Bone marrow (tissue), 2 donors: ENCODE measurements around the gene HRH3.

Experiments used
- DNase-seq, 2 donors: peaks; one replicate each; lab custom pipeline; 2025; lab: John Stamatoyannopoulos, UW

The HRH3 gene

GRCh38 chr20:62243906-62244515, 23.9 kb upstream of the HRH3 start:
- no peak for DNase-seq

DNA sequence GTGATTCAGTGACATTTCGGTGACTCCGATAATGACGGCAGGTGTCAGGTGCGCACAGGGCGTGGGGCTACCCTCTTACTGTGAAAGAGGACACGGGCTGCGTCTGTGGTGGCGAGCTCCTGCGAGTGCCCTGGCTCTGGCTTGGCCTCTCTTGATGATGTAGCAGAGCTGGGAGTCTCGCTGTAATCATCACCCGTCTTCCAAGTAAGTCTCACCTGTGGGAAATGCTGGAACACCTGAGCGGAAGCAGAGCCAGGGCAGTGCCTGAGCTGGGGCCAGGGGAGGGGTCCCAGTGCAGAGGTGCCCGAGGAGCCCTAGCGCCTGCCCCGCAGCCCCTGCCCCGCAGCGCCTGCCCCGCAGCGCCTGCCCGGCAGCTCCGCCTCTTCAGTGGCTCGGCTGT, 23.0 kb upstream of the HRH3 start:
- no peak for DNase-seq

GRCh38 chr20:62242176-62242575, 22.1 kb upstream of the HRH3 start:
- no peak for DNase-seq

- DNase-seq, result no peak
Observed at GRCh38 chr20:62241506-62241905, 21.4 kb upstream of the HRH3 start.

DNA sequence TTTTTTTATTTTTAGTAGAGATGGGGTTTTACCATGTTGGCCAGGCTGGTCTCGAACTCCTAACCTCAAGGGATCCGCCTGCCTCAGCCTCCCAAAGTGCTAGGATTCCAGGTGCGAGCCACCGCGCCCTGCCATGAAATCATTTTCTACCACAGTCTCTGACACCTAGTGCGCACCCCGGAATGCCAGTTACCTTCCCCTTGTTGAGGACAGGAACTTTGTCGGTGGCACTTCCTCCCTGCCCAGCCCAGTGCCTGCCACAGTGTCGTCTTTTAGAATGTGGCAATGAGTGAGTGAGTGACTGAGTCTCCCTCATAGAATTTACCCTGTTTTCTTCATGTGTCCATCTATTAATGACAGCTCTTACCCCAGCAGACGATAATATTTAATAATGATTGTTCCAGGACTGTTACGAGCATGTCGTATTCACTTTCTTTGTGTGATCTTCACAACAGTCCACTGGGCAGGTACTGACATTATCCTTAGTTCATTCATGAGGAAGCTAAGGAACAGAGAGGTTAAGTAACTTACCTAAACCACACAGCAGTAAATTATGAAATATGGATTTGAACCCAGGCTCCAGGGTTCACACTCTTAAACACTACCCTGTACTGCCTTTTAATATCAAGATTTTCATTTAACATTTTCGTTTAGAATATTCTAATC, 20.1 kb upstream of the HRH3 start:
- no peak for DNase-seq

- DNase-seq, result no peak
Observed at GRCh38 chr20:62239278-62239879, 19.3 kb upstream of the HRH3 start.

DNA sequence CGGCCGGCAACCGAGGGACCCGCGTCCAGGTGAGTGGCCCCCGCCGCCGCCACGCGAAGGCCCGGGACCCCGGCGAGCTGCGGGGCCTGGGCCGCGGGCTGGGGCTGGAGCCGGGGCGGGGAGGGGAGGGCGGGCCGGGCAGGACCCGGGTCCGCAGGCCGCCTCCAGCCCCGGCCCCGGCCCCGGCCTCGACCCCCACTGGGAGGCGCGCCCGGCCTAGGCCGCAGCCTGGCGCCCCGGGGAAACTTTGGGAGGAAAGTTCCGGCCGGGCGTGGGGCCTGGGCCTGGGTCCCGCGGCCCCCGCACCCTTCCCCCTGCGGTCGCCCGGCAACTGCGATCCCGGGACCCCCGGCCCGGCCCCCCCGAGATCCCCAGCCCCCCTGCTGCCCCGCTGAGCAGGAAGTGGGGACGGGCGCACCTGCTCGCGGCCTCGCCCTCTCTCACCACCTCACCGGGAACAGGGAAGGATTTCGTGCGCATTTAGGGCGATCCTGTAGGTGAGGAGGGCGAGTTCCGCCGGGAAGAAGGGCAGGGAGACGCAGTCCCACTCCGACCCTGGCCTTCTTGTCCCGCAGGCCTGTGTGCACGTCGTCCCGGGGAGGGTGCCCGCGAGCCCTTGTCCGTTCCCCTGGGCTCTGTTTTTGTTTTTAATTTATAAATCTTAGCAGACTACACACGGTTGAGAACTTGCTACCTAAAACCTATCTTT, 18.6 kb upstream of the HRH3 start:
- no peak for DNase-seq

DNA sequence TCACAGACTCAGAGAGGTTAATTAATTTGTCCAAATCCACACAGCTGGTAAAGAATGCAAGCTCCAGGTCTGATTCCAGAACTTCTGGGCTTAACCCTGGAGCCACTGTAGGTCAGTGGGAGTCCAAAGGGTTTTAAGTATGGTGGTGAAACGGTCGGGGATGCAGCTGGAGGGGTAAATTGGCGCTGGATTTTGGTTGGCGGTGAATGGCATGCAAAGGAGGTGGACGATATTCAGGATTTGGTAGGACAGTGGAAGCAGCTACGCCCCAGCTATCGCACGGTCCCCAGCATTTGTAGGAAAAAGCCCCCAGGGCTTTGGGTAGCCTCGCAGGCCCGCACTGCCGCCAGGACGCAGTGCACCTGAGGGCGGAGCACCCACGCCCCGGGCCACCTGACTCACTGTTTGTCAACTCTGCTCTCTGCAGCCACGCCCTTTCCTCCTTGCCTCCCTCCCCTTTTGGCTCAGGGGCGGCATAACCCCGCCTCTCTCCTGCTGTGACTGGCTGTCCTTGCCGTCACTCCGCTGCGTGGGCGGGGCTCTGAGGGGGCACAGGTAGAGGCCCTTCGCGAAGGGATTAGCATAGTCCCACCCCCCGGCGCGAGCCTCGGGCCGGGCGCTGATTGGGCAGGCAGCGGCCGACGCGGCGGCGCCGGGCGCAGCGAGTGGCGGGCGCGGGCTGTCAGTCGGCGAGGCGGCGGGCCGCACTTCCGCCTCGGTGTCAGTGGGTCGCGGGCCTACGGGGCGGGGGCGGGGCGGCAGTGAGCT, 17.9 kb upstream of the HRH3 start, which contains the start of gene OSBPL2:
Gene OSBPL2 (plus strand): TSS at position 721 of the 768 bp plus-strand sequence. CDS start 17,664 bp downstream, outside the sequence.
- peak; percentile 95 to 97 for DNase-seq

GRCh38 chr20:62237514-62237800, 17.4 kb upstream of the HRH3 start:
- DNase-seq, result no peak

DNA sequence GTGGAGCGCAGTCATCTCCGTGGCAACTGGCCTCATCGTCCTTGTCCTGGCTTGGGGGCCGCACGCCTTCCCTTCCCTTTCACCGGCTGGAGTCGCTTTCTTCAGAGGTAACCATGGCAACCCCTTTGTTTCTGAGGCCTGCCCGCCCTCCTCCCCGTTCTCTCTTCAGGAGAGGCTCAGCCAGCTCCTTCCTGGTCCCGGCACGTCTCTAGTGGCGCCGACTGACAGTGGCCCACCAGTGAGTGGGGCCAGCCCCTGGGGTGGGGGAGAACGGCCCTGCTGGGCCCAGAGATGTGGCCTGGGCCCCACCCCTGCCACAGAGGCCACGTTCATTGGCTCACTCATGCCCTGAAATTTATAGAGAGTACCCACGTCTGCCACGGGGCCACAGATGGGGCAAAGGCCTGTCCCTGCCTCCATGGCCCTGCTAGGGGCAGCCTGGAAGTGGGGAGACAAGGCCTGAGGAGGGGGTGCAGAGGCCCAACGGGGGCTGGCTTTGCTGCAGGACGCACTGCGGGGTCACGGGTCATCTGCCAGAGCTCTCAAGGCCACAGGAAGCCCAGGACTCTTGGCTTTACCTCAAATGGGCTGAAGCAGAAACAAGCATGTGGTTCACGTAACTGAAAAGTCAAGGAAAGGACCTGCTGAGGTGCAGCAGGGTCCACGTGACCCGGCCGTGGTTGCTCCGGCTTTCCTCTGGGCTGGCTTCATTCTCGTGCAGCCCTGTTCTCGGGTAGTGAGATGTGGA, 16.9 kb upstream of the HRH3 start:
- DNase-seq, result no peak

DNA sequence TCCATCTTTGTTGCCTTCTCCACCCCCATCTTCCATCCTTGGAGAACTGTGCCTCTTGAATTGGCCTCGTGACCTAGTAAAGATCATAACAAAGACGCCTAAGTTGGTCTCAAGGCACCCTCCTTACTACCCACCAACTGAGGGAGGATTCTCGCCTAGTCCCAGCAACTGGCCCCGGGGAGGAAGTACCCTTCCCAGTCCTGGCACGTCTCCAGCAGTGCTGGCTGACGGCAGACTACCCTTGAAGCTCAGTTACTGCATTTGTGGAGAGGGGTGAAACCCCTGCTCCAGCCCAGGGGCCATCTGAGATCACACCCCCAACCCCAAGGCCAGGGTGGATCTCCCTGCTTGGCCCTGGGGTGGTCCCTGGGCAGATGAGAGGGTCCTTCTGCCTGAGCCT, 16.1 kb upstream of the HRH3 start:
- no peak for DNase-seq

DNA sequence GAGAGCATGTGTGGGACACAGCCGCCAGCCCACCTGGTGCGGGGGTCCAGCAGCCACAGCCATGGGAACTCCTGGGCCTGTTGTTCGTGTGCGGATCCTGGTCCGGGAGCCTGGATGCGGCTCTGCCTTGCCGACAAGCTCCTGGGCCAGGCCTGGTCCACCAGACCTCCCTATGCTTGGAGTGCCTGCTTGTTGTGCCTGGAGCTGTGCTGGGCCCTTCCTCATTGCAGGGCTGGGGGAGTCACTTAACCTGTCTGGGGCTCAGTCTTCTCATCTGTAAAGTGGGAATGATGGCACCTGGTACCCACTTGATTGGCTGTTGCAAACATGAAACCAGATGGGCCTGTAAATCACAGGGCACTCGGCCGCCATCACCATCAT, 15.7 kb upstream of the HRH3 start:
- no peak for DNase-seq

GRCh38 chr20:62235001-62235776, 15.1 kb upstream of the HRH3 start:
- no peak for DNase-seq

DNA sequence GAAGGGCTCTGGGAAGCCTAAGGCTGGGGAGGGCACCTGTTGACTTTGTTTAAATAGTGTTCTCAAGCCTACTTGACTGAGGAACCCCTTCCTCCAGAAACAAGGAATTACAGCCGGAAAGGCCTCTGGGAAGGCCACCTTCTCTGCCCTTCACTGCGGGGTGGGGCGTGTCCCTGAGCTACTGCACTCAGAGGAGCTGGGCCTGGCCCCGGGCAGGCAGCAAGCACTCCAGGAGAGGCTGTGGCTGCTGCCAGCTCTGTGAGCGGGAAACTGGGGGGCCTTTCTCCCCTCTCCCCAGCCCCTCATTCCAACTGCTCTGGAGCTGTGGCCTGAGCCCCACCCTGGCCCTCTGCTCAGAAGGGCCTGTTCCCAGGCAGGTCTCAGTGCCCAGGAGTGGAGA, 14.3 kb upstream of the HRH3 start:
- DNase-seq, result no peak

DNA sequence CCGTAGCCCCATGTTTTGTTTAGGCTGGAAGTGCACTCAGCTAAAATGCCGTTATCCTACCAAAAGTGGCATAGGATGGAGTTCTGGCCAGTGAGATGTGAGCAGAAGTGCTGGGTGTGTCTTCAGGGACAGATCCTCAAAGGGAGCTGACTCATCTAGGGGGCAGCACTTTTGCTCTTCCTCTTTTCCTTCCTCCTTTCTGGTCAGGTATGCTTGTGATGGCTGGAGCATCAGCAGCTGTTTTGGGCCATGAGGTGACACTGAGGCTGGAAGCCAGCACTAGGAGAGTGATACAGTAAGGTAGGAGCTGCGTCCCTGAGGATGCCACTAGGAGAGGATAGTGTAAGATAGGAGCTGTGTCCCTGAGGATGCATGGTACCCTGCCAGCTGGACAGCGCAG, 13.6 kb upstream of the HRH3 start:
- DNase-seq, result no peak

GRCh38 chr20:62232770-62233645, 12.9 kb upstream of the HRH3 start:
- no peak for DNase-seq

DNA sequence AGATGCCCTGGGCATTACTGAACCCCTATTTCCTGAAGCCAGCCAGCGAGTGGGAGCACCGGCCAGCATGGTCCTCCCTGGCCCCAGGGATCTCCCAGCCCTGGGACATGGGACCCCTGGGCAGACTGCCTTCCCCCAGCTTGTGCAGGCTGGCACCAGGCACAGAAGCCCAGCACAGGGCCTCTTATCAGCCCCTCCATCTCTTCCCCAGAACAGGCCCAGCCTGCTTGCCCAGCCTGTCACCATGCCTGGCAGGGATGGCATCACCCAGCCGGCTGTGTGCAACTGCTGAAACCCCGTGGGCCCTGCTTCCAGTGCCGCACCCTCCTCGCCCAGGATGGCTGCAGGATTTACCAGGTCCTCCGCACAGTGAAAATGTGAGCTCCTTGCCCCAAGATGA, 12.1 kb upstream of the HRH3 start:
- no peak for DNase-seq

DNA sequence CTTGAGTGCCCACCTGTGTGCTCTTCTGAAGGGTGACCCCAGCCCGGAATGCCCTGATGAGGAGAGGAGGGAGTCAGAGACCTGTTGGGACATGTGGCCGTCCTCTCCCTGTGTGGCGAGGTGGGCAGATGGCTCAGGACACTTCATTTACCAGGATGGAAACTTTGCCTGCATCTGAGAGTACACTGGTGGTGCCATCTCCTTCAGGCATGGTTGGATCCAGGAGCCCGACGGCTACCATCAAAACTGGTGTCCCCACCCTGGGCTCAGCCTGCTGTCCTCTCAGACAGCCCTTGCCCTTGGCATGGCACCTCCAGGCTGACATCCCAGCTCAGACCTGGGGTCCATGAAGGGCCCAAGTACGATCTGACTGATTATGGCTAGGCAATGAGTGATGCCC, 11.2 kb upstream of the HRH3 start:
- DNase-seq, result no peak

- DNase-seq, result no peak
Observed at GRCh38 chr20:62230696-62231095, 10.6 kb upstream of the HRH3 start.

DNA sequence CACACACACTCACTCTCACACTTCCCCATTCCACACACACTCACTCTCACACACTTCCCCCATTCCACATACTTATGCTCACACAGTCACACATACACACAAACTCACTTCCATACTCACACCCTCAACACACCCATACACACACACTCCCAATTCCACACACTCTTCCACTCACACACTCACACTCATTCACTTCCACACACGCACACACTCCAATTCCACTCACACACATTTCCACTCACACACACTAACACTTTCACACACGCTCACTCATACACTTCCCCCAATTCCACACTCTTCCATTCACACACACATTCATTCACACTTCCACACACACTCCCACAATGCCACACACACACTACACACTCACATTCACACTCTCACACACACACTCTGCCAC, 10.2 kb upstream of the HRH3 start:
- DNase-seq, result no peak
